NCI-H128 (cell line): ENCODE measurements around the gene RFWD3.

Experiments
- DNase-seq: peaks from one replicate; lab custom pipeline; 2025; ENCODE audit not compliant: unreplicated experiment; lab: John Stamatoyannopoulos, UW

Gene RFWD3

DNA sequence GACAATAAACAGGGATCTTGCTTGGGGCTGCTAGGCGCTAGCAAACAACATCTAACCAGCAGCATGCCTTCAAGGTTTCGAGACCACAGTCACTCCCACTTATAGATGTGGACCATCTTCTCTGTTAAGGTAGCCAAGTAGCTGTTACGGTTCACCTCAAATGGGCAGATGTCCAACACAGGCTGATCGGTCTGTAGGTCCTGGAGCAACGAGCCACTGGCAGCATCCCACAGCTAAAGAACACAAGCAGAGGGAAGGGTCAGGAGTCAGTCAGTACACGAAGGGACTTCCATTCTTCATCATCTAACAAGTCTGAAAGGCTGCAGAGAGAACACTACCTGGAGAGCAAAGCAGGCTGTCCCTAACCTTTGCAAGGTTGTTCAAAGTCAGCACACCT is 42.8 kb downstream of the RFWD3 start:
- no peak for DNase-seq

DNA sequence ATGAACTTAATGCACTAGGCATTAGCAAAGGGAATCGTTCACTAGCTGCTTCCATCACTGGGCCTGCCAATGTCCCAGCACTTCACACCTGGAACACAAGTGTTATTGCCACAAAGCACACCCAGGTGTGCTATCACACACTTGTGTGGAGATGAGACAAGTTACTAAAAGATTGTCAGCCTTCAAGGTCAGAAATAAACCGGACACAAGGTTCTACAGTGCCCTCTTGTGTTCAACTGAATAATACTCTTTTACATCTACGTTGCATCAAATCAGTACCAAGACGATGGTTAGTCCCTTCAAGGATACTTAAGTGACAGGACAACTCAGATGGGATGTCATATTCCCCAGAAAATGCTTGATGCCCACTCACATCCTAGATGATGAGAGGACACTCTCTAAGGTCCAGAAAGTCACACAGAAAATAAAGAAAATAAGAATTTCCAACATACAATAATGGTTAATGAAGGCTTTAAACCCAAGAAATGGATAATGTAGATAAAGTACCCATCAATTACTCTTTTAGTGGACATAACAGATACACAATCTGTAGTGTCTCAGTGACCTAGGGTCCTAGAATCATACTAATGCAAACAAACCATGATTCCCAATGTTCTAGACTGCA is 43.4 kb downstream of the RFWD3 start:
- DNase-seq: no peak

GRCh38 chr16:74622005-74622404 is 44.7 kb downstream of the RFWD3 start:
- DNase-seq: no peak

GRCh38 chr16:74617206-74617788 is 49.4 kb downstream of the RFWD3 start:
- no peak for DNase-seq

DNA sequence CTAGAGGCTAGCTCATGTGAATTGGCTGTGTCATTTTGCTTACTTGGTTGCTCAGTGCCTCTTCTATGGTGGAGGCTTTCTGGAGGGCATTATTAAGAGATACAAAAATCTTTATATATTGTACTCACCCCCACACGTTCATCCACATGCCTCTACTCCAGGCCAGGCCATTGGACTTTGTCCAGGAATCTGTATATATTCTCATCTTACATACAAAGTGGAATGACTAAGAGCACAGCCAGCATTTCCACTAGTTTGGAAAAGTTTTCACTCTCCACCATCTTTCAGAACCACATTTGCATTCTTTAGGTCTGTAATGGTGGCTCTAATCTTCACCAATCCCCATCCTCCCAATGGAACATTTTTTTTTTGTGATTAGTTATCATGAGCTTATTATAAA is 55.0 kb downstream of the RFWD3 start:
- DNase-seq: no peak

DNA sequence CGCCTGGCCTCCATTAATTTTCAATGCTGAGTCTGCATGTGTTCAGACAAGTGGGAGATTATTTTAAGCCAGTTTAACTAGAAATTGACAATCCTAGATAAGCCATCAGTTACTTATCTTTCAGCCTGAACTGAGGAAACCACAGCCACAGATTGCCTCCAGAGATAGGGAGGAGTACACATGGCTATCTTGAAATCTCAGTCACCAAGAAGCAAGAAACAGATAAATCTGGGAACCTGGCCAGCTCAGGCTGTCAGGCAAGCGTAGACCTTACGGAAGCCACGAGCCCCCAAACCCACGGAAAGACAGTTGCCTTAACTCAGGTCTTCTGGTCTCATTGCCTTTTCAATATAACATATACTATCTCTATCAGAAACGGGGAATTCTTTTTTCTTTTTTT is 57.7 kb downstream of the RFWD3 start:
- DNase-seq: no peak

GRCh38 chr16:74608381-74608780 is 58.3 kb downstream of the RFWD3 start:
- no peak for DNase-seq

GRCh38 chr16:74607962-74608356 is 58.7 kb downstream of the RFWD3 start:
- DNase-seq: no peak

DNA sequence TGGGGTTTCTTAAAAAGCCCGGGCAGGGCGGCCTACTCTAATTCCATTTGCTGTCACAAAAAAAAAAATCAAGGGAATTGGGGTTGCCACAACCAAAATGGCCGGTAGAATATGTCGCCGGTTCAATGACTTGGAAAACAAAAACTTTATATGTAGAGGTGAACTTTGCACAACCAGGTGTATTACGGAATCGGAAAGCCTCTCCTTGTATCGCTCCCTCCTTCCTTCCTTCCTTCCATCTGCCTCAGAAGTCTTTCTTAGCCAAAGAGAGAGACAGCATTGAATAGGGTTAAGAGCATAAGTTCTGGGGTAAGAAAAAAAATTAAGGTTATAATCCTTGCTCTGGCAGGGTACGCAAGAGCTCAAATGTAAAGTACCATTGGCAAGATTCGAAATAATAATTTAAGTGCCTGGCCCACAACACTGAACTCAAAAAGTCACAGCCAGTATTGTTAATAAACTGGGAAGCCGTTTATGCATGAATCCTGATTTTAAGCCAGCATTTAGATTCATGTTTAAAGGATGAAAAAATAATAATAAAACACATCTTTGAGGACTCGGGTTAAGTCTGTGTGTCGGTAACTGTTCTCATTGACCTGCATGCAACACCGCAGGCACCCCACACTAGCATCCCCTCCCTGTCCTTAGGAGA is 59.2 kb downstream of the RFWD3 start:
- DNase-seq: no peak

- peak; percentile 67 for DNase-seq
Measured at GRCh38 chr16:74606521-74607309, 60.0 kb downstream of the RFWD3 start, which contains the start of gene GLG1. GLG1 (minus strand) TSS chr16:74607114; CDS start chr16:74607094, 20 bp downstream.

DNA sequence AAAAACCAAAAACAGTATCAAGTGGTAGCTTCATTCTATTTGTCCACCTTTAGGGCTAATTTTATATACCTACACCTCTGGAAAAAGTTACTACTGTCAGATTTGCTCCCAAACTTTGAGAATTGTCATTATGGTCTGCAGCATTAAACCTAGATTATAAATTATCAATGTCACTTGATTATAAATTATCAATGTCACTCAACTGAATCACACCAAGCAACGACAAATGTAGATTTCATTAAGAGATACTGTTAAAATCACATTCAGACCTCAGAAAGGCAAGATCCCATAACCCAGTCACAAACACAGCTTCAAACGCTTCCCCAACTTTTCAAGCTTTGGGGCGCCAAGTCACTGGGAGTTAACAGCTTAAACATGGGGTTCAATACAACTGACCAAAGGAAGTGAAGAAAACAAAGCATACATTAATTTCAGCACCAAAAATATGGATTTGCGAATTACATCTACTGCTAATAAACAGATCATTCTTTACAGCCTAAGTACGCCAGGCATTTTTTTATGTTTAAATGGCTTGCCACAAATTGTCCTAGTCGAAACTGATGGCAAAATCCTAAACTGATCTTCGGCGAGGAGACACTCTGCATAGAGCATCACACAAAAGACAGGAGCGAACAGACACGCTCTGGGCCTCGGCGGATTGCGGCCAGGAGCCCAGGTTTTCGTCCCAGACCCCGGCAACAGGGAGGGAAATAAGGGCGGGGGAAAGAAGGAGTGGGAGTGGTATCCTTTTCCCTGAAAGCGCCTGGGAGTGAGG is 60.7 kb downstream of the RFWD3 start:
- DNase-seq: no peak

- DNase-seq: no peak
Measured at GRCh38 chr16:74605332-74605731, 61.3 kb downstream of the RFWD3 start.

DNA sequence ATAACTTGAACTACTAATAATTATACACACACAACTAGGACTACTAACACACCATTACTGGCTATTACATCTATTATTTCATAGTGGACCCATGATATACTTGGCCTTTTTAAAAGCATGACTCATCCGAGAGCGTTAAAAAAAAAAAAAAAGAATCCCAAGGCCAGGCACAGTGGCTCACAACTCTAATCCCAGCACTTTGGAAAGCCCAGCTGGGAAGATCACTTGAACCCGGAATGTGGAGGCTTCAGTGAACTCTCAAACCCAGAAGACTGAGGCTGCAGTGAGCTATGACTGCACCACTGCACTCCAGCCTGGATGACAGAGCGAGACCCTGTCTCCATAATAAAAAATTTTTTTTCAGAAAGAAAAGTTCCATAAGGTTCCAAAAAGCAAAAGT is 62.8 kb downstream of the RFWD3 start:
- no peak for DNase-seq

DNA sequence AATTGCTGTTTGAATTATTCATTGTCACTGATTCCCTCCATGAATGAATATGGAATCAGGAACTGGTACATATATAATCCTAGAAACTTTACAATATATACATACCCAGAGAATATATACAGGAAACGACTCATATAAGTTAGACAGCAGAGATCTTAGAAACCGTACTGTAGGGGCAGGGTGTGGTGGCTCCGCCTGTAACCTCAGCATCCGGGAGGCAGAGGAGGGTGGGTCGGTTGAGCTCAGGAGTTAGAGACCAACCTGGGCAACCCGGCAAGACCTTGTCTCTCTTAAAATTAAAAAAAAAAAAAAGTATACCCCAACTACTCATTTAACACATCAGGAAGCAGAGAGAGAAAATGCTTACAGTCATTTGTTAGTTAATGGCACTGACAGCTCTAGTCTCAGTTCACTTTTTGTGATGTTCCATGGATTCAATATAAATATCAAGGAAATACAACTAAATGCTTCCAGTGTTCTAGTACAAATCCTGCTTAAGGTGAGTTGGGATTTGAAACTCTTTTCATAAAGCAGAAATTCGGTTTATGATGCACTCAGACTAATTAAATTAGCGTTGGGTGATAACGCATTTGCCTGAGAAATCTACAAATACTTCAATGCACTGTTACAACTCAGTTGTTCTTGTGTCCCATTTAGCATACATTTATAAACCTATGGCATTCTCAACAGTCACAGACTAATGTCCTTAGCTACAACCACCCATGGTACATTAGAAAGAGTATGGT is 65.4 kb downstream of the RFWD3 start:
- DNase-seq: no peak

- no peak for DNase-seq
Measured at GRCh38 chr16:74596586-74596985, 70.1 kb downstream of the RFWD3 start.

DNA sequence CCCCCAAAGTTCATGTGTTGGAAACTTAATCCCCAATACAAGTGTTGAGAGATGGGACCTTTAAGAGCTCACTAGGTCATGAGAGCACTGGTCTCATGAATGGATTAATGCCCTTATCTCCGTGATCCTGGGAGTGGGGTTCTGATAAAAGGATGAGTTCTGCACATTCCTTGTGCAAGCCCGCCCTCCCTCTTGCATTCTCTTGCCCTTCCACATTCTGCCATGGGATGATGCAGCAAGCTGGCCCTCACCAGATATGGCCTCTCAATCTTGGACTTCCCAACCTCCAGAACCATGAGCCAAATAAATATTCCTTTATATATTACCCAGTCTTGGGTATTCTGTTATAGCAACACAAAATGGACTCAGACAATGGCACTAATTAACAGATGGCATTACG is 73.8 kb downstream of the RFWD3 start:
- no peak for DNase-seq

DNA sequence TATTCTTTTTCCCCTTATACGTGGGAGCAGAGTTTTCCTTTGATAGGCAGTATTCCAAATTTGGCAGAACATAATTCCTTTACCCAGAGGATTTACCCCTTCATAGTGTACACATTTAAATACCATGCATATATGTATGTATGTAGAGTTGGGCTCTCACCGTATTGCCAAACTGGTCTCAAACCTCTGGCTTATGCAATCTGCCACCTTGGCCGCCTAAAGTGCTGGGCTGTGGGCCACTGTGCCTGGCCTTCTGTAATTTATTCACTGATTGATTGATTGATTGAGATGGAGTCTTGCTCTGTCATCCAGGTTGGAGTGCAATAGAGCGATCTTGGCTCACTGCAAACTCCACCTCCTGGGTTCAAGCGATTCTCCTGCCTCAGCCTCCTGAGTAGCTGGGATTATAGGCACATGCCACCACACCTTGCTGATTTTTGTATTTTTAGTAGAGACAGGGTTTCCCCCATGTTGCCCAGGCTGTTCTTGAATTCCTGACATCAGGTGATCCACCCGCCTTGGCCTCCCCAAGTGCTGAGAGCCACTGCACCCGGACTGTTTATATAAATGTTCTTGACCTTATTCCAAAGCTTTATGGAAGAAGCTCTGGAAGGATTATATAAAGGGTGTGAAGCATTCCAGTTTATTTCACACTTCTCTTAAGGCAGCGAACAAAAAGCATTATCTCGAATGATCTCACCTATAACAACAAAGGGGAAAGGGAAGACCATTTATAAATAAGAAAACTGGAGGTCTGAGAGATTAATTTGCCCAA is 74.6 kb downstream of the RFWD3 start:
- no peak for DNase-seq

GRCh38 chr16:74586948-74587347 is 79.7 kb downstream of the RFWD3 start:
- DNase-seq: no peak

GRCh38 chr16:74585846-74586443 is 80.7 kb downstream of the RFWD3 start:
- DNase-seq: no peak
